Measurements from ENCODE around the gene LRRD1. TPM values are rescaled to one million over a fixed set of nuclear protein-coding genes. Genes with fewer than 3 reads are reported as not detected.
A peak's percentile ranks its signal among the peaks of the same experiment; 100 is the strongest.

LRRD1 gene
- total and polyA plus RNA-seq, 10 of the 15 experiments (the other 5 are each of a cell fraction or from before 2014, with no cell fraction given) = 0.04 to 0.06 TPM; not detected in 8

DNA sequence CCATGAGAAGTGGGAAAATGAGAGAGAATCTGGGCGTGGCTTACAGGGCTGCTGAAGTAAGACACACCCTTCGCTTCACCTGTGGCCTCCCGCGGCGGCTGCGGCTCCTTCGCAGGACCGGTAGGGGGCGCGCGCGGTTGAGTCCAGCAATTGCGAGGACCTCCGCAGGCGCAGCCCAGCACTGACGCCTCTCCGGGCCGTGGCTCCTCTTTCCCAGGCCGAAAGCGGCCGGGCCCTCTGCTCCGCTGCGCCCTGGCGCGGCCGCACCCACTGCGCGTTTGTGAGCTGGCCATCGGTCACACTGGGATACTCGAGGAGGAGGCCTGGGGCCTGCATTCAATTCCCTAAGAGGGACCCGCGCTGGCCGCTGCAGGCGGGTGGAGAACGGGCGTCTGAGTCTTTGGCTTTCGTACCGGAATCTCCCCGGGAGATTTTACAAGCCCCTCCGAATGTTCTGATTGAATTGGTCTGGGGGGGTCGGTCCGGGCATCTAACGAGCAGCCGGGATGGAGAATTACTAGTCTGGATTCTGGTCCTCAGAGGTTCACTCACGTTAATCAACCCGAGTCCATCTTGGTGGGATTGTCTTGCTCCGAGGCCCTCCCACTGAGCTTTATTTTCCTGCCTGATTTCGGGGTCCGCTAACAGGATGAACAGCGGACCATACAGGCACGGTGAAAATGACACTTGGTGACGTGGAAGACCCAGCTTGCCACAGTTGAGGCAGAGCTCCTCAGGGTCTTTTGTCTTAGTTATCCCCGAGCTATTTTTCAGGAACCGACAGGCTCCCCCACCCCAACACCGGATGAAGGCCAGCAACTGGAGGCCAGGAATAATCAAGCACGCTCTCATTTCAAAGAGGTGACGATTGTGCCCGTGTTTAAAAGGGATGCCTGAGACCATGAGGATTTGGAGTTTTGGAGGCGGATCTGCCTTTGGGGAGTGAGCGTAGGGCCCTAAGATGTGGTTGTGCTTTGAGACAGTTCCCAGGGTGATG lies at the start of gene LRRD1 (continued):
- TF ChIP-seq, protein P1, sequence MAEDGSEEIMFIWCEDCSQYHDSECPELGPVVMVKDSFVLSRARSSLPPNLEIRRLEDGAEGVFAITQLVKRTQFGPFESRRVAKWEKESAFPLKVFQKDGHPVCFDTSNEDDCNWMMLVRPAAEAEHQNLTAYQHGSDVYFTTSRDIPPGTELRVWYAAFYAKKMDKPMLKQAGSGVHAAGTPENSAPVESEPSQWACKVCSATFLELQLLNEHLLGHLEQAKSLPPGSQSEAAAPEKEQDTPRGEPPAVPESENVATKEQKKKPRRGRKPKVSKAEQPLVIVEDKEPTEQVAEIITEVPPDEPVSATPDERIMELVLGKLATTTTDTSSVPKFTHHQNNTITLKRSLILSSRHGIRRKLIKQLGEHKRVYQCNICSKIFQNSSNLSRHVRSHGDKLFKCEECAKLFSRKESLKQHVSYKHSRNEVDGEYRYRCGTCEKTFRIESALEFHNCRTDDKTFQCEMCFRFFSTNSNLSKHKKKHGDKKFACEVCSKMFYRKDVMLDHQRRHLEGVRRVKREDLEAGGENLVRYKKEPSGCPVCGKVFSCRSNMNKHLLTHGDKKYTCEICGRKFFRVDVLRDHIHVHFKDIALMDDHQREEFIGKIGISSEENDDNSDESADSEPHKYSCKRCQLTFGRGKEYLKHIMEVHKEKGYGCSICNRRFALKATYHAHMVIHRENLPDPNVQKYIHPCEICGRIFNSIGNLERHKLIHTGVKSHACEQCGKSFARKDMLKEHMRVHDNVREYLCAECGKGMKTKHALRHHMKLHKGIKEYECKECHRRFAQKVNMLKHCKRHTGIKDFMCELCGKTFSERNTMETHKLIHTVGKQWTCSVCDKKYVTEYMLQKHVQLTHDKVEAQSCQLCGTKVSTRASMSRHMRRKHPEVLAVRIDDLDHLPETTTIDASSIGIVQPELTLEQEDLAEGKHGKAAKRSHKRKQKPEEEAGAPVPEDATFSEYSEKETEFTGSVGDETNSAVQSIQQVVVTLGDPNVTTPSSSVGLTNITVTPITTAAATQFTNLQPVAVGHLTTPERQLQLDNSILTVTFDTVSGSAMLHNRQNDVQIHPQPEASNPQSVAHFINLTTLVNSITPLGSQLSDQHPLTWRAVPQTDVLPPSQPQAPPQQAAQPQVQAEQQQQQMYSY (CRISPR knock-in tag; IDR thresholded peaks at IDR 0.05) = no peak
- TF ChIP-seq SP1 (IDR thresholded peaks at IDR 0.05; ENCODE audit: low read depth, low read length) (peak; percentile 31), BACH1 (IDR thresholded peaks at IDR 0.05; ENCODE audit: borderline replicate concordance) (no peak), BCL11A (IDR thresholded peaks at IDR 0.05; ENCODE audit: low read depth, low read length) (no peak), PAX5 (IDR thresholded peaks at IDR 0.05; ENCODE audit: borderline replicate concordance, low read depth, low read length) (peak; percentile 35; the same call in 1 of the 2 replicates), KDM1A (IDR thresholded peaks at IDR 0.05; ENCODE audit: borderline replicate concordance) (no peak), CHD4 (IDR thresholded peaks at IDR 0.05) (no peak), JUND (IDR thresholded peaks at IDR 0.05; ENCODE audit: low read depth, low read length) (no peak), PML (IDR thresholded peaks at IDR 0.05; ENCODE audit: low read length) (no peak), LARP7 (IDR thresholded peaks at IDR 0.05) (peak; percentile 60; the same call in 1 of the 2 replicates), SRF (IDR thresholded peaks at IDR 0.05; ENCODE audit: low read depth in 2 of 2, low read length in 2 of 2) (no peak), TCF3 (IDR thresholded peaks at IDR 0.05; ENCODE audit: borderline replicate concordance, insufficient read depth, low read depth, low read length) (no peak)
- TF ChIP-seq, protein P2, sequence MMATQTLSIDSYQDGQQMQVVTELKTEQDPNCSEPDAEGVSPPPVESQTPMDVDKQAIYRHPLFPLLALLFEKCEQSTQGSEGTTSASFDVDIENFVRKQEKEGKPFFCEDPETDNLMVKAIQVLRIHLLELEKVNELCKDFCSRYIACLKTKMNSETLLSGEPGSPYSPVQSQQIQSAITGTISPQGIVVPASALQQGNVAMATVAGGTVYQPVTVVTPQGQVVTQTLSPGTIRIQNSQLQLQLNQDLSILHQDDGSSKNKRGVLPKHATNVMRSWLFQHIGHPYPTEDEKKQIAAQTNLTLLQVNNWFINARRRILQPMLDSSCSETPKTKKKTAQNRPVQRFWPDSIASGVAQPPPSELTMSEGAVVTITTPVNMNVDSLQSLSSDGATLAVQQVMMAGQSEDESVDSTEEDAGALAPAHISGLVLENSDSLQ (IDR thresholded peaks at IDR 0.05) = no peak
- TF ChIP-seq, protein P3, sequence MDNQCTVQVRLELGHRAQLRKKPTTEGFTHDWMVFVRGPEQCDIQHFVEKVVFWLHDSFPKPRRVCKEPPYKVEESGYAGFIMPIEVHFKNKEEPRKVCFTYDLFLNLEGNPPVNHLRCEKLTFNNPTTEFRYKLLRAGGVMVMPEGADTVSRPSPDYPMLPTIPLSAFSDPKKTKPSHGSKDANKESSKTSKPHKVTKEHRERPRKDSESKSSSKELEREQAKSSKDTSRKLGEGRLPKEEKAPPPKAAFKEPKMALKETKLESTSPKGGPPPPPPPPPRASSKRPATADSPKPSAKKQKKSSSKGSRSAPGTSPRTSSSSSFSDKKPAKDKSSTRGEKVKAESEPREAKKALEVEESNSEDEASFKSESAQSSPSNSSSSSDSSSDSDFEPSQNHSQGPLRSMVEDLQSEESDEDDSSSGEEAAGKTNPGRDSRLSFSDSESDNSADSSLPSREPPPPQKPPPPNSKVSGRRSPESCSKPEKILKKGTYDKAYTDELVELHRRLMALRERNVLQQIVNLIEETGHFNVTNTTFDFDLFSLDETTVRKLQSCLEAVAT (IDR thresholded peaks at IDR 0.05) = no peak
- TF ChIP-seq, protein P4, sequence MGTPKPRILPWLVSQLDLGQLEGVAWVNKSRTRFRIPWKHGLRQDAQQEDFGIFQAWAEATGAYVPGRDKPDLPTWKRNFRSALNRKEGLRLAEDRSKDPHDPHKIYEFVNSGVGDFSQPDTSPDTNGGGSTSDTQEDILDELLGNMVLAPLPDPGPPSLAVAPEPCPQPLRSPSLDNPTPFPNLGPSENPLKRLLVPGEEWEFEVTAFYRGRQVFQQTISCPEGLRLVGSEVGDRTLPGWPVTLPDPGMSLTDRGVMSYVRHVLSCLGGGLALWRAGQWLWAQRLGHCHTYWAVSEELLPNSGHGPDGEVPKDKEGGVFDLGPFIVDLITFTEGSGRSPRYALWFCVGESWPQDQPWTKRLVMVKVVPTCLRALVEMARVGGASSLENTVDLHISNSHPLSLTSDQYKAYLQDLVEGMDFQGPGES (IDR thresholded peaks at IDR 0.05) = no peak
- TF ChIP-seq, protein P5, sequence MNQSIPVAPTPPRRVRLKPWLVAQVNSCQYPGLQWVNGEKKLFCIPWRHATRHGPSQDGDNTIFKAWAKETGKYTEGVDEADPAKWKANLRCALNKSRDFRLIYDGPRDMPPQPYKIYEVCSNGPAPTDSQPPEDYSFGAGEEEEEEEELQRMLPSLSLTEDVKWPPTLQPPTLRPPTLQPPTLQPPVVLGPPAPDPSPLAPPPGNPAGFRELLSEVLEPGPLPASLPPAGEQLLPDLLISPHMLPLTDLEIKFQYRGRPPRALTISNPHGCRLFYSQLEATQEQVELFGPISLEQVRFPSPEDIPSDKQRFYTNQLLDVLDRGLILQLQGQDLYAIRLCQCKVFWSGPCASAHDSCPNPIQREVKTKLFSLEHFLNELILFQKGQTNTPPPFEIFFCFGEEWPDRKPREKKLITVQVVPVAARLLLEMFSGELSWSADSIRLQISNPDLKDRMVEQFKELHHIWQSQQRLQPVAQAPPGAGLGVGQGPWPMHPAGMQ (IDR thresholded peaks at IDR 0.05; ENCODE audit: borderline replicate concordance) = no peak
- TF ChIP-seq, protein P6, sequence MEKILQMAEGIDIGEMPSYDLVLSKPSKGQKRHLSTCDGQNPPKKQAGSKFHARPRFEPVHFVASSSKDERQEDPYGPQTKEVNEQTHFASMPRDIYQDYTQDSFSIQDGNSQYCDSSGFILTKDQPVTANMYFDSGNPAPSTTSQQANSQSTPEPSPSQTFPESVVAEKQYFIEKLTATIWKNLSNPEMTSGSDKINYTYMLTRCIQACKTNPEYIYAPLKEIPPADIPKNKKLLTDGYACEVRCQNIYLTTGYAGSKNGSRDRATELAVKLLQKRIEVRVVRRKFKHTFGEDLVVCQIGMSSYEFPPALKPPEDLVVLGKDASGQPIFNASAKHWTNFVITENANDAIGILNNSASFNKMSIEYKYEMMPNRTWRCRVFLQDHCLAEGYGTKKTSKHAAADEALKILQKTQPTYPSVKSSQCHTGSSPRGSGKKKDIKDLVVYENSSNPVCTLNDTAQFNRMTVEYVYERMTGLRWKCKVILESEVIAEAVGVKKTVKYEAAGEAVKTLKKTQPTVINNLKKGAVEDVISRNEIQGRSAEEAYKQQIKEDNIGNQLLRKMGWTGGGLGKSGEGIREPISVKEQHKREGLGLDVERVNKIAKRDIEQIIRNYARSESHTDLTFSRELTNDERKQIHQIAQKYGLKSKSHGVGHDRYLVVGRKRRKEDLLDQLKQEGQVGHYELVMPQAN (conservative IDR thresholded peaks at IDR 0.05) = no peak
- TF ChIP-seq, protein P7, sequence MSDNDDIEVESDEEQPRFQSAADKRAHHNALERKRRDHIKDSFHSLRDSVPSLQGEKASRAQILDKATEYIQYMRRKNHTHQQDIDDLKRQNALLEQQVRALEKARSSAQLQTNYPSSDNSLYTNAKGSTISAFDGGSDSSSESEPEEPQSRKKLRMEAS (IDR thresholded peaks at IDR 0.05; ENCODE audit: low read depth, low read length) = peak; percentile 37; the same call in 1 of the 2 replicates

Data from GM12878 (cell line).